ENCODE measurements around the gene SDCCAG8. TPM values are rescaled to one million over a fixed set of nuclear protein-coding genes. Genes with fewer than 3 reads are reported as not detected.

The SDCCAG8 gene
- total RNA-seq, 1 donor from 2014 or later = 41.2 TPM

DNA sequence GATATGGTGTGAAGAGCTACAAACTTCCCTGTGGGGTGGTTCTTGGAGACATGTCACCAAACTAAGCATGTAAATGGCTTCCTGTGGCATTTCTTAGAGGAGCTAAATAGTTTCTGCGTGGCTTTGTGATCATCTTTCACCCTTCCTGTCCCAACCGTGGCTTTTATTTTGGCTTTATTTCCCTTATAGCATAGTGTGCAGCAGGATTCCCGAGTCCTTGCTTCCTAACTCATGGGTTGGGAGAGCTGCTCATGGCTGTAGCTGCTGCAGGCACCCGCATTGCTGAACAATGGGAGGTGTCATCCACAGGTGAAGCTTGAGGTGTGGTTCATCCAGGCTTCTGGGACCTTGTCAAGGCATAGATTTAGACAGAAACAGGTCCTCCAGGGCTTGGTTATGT lies 192.0 kb downstream of the SDCCAG8 start:
- TF ChIP-seq, protein P1, sequence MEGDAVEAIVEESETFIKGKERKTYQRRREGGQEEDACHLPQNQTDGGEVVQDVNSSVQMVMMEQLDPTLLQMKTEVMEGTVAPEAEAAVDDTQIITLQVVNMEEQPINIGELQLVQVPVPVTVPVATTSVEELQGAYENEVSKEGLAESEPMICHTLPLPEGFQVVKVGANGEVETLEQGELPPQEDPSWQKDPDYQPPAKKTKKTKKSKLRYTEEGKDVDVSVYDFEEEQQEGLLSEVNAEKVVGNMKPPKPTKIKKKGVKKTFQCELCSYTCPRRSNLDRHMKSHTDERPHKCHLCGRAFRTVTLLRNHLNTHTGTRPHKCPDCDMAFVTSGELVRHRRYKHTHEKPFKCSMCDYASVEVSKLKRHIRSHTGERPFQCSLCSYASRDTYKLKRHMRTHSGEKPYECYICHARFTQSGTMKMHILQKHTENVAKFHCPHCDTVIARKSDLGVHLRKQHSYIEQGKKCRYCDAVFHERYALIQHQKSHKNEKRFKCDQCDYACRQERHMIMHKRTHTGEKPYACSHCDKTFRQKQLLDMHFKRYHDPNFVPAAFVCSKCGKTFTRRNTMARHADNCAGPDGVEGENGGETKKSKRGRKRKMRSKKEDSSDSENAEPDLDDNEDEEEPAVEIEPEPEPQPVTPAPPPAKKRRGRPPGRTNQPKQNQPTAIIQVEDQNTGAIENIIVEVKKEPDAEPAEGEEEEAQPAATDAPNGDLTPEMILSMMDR (IDR thresholded peaks at IDR 0.05) = no peak
- ATAC-seq (ENCODE audit: low read depth) (no peak), DNase-seq (no peak)
- intact Hi-C loops (cut with micrococcal nuclease) = no loop called here
- Mint-ChIP-seq H3K9me3 (no peaks in the 10 kb centered on the region), H3K36me3 (ENCODE audit: low read depth) (peaks cover 2% of the 10 kb centered on the region), H3K27ac (no peak overlapping the region), H3K4me3 (no peak overlapping the region), H3K4me1 (peaks cover 30% of the 10 kb centered on the region), H3K27me3 (no peaks in the 10 kb centered on the region)
- CTCF ChIA-PET = no interaction called here
- POLR2A ChIA-PET = no interaction called here

DNA sequence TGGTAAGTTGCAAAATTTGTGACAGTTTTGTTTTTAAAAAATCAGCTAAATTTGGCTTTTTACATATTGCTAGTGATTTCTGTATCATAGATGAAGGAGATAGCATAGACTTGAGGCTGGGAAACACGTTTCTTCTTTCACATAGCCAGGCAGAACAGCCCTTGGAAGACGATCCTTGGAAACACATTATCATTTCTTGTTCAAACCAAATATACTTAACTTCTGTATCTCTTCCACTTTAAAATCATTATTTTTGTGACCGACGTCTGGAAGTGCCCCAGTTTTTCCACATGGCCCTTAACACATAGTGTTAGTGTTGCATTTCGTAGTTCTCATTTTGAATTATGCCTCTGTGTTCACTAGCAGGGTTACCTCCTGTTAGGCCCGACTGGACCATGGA lies 193.5 kb downstream of the SDCCAG8 start:
- intact Hi-C loops (cut with micrococcal nuclease) = no loop called here
- ATAC-seq (ENCODE audit: low read depth) (no peak), DNase-seq (no peak)
- Mint-ChIP-seq H3K27ac (no peak overlapping the region), H3K36me3 (ENCODE audit: low read depth) (peaks cover 5% of the 10 kb centered on the region), H3K4me1 (peaks cover 21% of the 10 kb centered on the region), H3K9me3 (no peaks in the 10 kb centered on the region), H3K4me3 (no peak overlapping the region), H3K27me3 (no peaks in the 10 kb centered on the region)
- POLR2A ChIA-PET = no interaction called here
- TF ChIP-seq, protein P1 (IDR thresholded peaks at IDR 0.05) = no peak
- CTCF ChIA-PET = no interaction called here

DNA sequence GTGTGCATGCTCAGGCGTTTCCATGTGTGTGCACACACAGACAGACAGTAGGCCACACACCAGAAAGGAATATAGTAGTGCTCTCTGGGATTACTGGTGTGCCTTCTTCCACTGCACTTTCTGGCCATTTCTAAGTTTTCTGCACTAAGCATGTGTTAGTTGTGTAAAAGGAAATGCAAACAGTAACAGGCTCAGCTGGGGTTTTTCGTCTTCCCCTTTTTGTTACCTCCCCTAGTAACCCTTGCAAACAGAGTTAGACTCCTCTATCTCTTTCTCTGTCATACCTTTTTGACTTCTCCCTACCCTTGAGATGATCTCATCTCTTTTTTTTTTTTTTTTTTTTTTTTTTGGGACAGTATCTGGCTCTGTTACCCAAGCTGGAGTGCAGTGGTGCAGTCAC lies 196.3 kb downstream of the SDCCAG8 start:
- no peaks in the 10 kb centered on the region for H3K9me3 Mint-ChIP-seq
- H3K27me3 Mint-ChIP-seq = no peaks in the 10 kb centered on the region
- intact Hi-C loops (cut with micrococcal nuclease) = no loop called here
- H3K4me3 Mint-ChIP-seq = no peak overlapping the region
- H3K27ac Mint-ChIP-seq = peak overlapping the region; percentile 7
- peaks cover 21% of the 10 kb centered on the region for H3K4me1 Mint-ChIP-seq
- TF ChIP-seq, protein P1 (IDR thresholded peaks at IDR 0.05) = no peak
- ChIA-PET POLR2A (interaction anchor here (0.6 to 1.9 kb wide), 2 partner anchors 33 to 56 kb away, joined by 3 to 5 read pairs; no protein-coding TSS in a partner anchor), CTCF (no interaction called here)
- H3K36me3 Mint-ChIP-seq (ENCODE audit: low read depth) = peaks cover 8% of the 10 kb centered on the region
- ATAC-seq (ENCODE audit: low read depth) = peak; percentile 45
- no peak for DNase-seq

DNA sequence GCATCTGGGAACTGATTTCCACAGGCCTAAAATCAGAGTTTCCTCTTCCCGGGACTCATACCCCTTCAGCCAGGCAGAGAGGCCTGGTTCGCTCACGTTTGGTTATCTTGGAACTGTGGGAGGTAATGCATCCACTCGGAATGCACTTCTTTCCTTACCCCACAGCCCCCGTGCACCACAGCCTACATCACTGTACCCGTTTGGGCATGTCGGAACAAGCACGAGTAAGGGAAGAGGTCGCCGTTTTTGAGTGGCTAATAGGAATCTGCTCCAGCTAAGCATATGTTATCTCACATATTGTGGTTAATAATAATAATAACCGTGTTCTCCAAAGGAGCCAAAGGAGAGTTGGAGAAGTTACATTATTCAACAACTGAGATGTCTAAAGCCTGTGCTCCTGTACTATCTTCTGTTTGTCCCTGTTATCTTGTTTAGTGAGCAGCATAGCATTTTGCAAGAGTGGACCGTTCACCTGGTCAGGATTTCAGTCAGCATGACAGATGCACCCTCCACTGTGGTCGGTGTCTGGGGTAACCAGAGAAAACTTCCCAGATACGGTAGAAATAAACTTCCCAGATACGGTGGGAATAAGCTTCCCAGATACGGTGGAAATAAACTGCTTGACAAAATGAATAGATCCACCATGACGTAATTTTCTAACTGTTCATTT lies 198.6 kb downstream of the SDCCAG8 start:
- intact Hi-C loops (cut with micrococcal nuclease) = no loop called here
- DNase-seq (no peak), ATAC-seq (ENCODE audit: low read depth) (no peak)
- Mint-ChIP-seq H3K4me1 (peaks cover 24% of the 10 kb centered on the region), H3K4me3 (no peak overlapping the region), H3K9me3 (no peaks in the 10 kb centered on the region), H3K36me3 (ENCODE audit: low read depth) (peaks cover 14% of the 10 kb centered on the region), H3K27ac (no peak overlapping the region), H3K27me3 (no peaks in the 10 kb centered on the region)
- CTCF ChIA-PET = no interaction called here
- TF ChIP-seq, protein P1 (IDR thresholded peaks at IDR 0.05) = no peak
- POLR2A ChIA-PET = no interaction called here

DNA sequence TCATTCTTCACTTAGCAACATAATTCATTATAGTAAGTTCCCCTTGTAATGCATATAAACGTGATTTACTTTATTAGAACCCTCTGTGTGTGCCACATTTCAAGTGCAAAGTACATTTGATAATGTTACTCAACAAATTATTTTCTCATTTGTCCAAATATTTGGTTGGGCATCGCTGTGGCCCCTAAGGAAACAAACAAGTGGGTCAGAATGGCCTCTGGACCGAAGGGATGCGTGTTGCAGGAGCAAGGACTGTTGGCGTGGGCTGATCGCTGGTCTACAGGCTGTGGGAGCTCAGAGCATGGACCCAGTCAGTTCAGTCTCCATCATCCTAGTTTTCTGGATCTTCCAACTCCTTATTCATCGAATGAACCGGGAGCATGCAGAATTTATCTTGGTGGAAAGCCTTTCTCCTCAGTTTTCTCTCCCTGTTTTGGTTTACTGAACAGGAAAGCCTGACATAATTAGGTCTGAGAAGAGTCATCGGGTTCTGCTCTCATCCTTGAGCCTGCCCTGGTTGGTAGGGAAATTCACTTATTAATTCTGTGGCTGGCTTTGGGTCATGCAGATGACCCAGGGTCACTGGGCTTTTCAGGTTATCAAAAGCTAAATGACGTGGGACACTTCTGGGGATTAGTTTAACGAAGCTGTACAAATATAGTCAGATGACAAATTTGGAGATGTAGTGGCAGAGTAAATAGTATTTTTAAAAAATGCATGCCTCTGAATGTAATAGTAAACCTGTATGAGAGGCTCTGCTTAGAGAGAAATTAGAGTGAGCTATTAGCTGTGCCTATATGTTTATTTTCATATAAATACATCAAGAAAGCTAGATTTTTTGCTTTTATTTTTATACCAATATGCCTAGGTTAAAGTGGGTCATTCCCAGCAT lies 200.2 kb downstream of the SDCCAG8 start:
- no peaks in the 10 kb centered on the region for H3K27me3 Mint-ChIP-seq
- no peak overlapping the region for H3K4me3 Mint-ChIP-seq
- H3K4me1 Mint-ChIP-seq = peaks cover 27% of the 10 kb centered on the region
- no peak overlapping the region for H3K27ac Mint-ChIP-seq
- no peak for DNase-seq
- no peaks in the 10 kb centered on the region for H3K9me3 Mint-ChIP-seq
- no peak for ATAC-seq (ENCODE audit: low read depth)
- TF ChIP-seq, protein P1 (IDR thresholded peaks at IDR 0.05) = no peak
- intact Hi-C loops (cut with micrococcal nuclease) = no loop called here
- ChIA-PET POLR2A (no interaction called here), CTCF (no interaction called here)
- H3K36me3 Mint-ChIP-seq (ENCODE audit: low read depth) = peaks cover 18% of the 10 kb centered on the region

Data from activated B cell treated with CpG ODN at 0.5 μM for 24 hours (primary cell).